Caco-2 (cell line): ENCODE measurements around the gene MMS22L. TPM values are rescaled to one million over a fixed set of nuclear protein-coding genes. Genes with fewer than 3 reads are reported as not detected.
"Not testable (repeated sequence)": the region's sequence is repeated elsewhere in the genome, so short reads cannot be mapped to it uniquely, and the experiment has no call there.

Experiments used
- BruUV-seq: library from RNA; stranded (reverse); fragments of 400-500 nt; replicated peaks from 2 replicates; lab custom pipeline; 2021; lab: Mats Ljungman, UMichigan
- CTCF ChIA-PET: fragments of 300-600 bp; sonication (Branson Sonifier 250); formaldehyde crosslinking; loops from one replicate; lab custom pipeline; 2022; ENCODE audit warnings: antibody characterized with exemption; lab: Charles Lee
- POLR2A ChIA-PET: fragments of 300-600 bp; sonication (Branson Sonifier 250); formaldehyde crosslinking; loops from one replicate; lab custom pipeline; 2022; ENCODE audit warnings: antibody characterized with exemption; lab: Charles Lee
- DNase-seq, 2 experiments: peaks; one replicate each; pipeline versions ENCODE4 v3.0.0 to v3.0.0-alpha.2; 2020 to 2022
- H3K27me3 ChIP-seq: replicated peaks from 2 replicates; pipeline ENCODE4 v1.6.0; 2011; ENCODE audit warnings: low read length; ENCODE audit not compliant: control insufficient read depth, insufficient read depth
- H3K36me3 ChIP-seq: 2 replicates; pipeline ENCODE4 v1.5.1; 2011; ENCODE audit warnings: low read length; ENCODE audit not compliant: control insufficient read depth, insufficient read depth
- H3K4me1 ChIP-seq: fragments of 250-450 bp; sonication (Bioruptor Pico); 2 replicates; pipeline ENCODE4 v1.5.1; 2020; ENCODE audit warnings: mild to moderate bottlenecking
- H3K4me3 ChIP-seq: 2 replicates; pipeline ENCODE4 v1.5.1; 2011; ENCODE audit warnings: low read depth, mild to moderate bottlenecking, control low read depth, low read length
- H3K9me3 ChIP-seq: fragments of 250-450 bp; sonication (Bioruptor Pico); 2 replicates; pipeline ENCODE4 v1.5.1; 2020; ENCODE audit warnings: mild to moderate bottlenecking, moderate library complexity
- H3K27ac Mint-ChIP-seq: one replicate; pipeline ENCODE4 v1.8.0; 2022; ENCODE audit warnings: mixed read lengths; ENCODE audit not compliant: unreplicated experiment
- H3K27me3 Mint-ChIP-seq: one replicate; pipeline ENCODE4 v1.8.0; 2022; ENCODE audit warnings: mixed read lengths; ENCODE audit not compliant: insufficient read depth, unreplicated experiment
- H3K36me3 Mint-ChIP-seq: one replicate; pipeline ENCODE4 v1.8.0; 2022; ENCODE audit warnings: mild to moderate bottlenecking, mixed read lengths; ENCODE audit not compliant: insufficient read depth, unreplicated experiment
- H3K4me1 Mint-ChIP-seq: one replicate; pipeline ENCODE4 v1.8.0; 2022; ENCODE audit warnings: low read depth, mixed read lengths; ENCODE audit not compliant: unreplicated experiment
- H3K4me3 Mint-ChIP-seq: one replicate; pipeline ENCODE4 v1.8.0; 2022; ENCODE audit warnings: mild to moderate bottlenecking, moderate library complexity, mixed read lengths; ENCODE audit not compliant: unreplicated experiment
- H3K9me3 Mint-ChIP-seq: one replicate; pipeline ENCODE4 v1.8.0; 2022; ENCODE audit warnings: mixed read lengths; ENCODE audit not compliant: unreplicated experiment
- intact Hi-C: fragments of 100-400 bp; cut with micrococcal nuclease; formaldehyde crosslinking; loops from one replicate; pipeline ENCODE4 v1.10.0; 2022; ENCODE audit not compliant: unreplicated experiment
- total RNA-seq: library from RNA; stranded (reverse); gene quantifications from 2 replicates; pipeline ENCODE4 v1.2.3, GENCODE V29; 2022
- TF ChIP-seq, protein P1 (sequence below), 2 experiments: fragments of 200-600 bp in 1 of 2; IDR thresholded peaks; 1 replicate in 1 of 2; 2 replicates in 1 of 2; pipeline versions ENCODE4 v1.5.1 to v1.8.0; 2011 to 2022; ENCODE audit warnings: antibody characterized with exemption in 1 of 2, control low read depth in 1 of 2, inconsistent platforms in 1 of 2, low read depth in 1 of 2, low read length in 1 of 2, mild to moderate bottlenecking in 1 of 2, moderate library complexity in 1 of 2; ENCODE audit not compliant: insufficient read depth in 1 of 2, severe bottlenecking in 1 of 2, unreplicated experiment in 1 of 2

MMS22L gene
- total RNA-seq, 1 experiment from 2014 or later, result 32.1 TPM

- Mint-ChIP-seq H3K36me3 (peaks cover 59% of the 10 kb centered on the region), H3K27me3 (no peaks in the 10 kb centered on the region), H3K9me3 (peaks cover 24% of the 10 kb centered on the region), H3K4me1 (no peaks in the 10 kb centered on the region), H3K27ac (no peak overlapping the region), H3K4me3 (no peak overlapping the region)
- Histone ChIP-seq H3K4me1 (no peaks in the 10 kb centered on the region), H3K36me3 (no peaks in the 10 kb centered on the region; the same call in 1 of the 2 replicates), H3K27me3 (no peaks in the 10 kb centered on the region), H3K4me3 (no peak overlapping the region), H3K9me3 (peaks cover 4% of the 10 kb centered on the region; the same call in 1 of the 2 replicates)
- no TSS peak for BruUV-seq
- POLR2A ChIA-PET, result no interaction called here
- CTCF ChIA-PET, result no interaction called here
- intact Hi-C loops, result no loop called here
- DNase-seq, result no peak
- TF ChIP-seq, protein P1, sequence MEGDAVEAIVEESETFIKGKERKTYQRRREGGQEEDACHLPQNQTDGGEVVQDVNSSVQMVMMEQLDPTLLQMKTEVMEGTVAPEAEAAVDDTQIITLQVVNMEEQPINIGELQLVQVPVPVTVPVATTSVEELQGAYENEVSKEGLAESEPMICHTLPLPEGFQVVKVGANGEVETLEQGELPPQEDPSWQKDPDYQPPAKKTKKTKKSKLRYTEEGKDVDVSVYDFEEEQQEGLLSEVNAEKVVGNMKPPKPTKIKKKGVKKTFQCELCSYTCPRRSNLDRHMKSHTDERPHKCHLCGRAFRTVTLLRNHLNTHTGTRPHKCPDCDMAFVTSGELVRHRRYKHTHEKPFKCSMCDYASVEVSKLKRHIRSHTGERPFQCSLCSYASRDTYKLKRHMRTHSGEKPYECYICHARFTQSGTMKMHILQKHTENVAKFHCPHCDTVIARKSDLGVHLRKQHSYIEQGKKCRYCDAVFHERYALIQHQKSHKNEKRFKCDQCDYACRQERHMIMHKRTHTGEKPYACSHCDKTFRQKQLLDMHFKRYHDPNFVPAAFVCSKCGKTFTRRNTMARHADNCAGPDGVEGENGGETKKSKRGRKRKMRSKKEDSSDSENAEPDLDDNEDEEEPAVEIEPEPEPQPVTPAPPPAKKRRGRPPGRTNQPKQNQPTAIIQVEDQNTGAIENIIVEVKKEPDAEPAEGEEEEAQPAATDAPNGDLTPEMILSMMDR (IDR thresholded peaks at IDR 0.05; ENCODE audit: insufficient read depth in 1 of 2, low read depth in 1 of 2, low read length in 1 of 2, severe bottlenecking in 1 of 2, unreplicated experiment in 1 of 2), result no peak
Observed at GRCh38 chr6:97160280-97160679, 122.7 kb downstream of the MMS22L start.

DNA sequence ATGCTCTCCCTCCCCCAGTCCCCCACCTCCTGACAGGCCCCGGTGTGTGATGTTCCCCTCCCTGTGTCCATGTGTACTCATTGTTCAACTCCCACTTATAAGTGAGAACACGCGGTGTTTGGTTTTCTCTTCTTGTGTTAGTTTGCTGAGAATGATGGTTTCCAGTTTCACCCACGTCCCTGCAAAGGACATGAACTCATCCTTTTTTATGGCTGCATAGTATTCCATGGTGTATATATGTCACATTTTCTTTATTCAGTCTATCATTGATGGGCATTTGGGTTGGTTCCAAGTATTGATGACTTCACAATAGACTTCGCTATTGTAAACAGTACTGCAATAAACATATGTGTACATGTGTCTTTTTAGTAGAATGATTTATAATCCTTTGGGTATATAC is 127.6 kb downstream of the MMS22L start:
- intact Hi-C loops, H3K27ac Mint-ChIP-seq, H3K4me3 ChIP-seq, H3K9me3 ChIP-seq, H3K4me1 ChIP-seq, POLR2A ChIA-PET, H3K4me1 Mint-ChIP-seq, DNase-seq, H3K27me3 Mint-ChIP-seq, H3K4me3 Mint-ChIP-seq, H3K36me3 ChIP-seq, H3K27me3 ChIP-seq, CTCF ChIA-PET, BruUV-seq: not testable (repeated sequence)
- H3K9me3 Mint-ChIP-seq, result peaks cover 16% of the 10 kb centered on the region
- H3K36me3 Mint-ChIP-seq, result peaks cover 42% of the 10 kb centered on the region

- H3K9me3 ChIP-seq, result no peaks in the 10 kb centered on the region
Observed at GRCh38 chr6:97154015-97154414, 129.0 kb downstream of the MMS22L start.

More at GRCh38 chr6:97154015-97154414, 129.0 kb downstream of the MMS22L start:
- ChIA-PET CTCF (no interaction called here), POLR2A (no interaction called here)
- Mint-ChIP-seq H3K36me3 (peaks cover 35% of the 10 kb centered on the region), H3K4me3 (no peak overlapping the region), H3K27me3 (no peaks in the 10 kb centered on the region), H3K9me3 (peaks cover 13% of the 10 kb centered on the region), H3K27ac (no peak overlapping the region), H3K4me1 (no peaks in the 10 kb centered on the region)
- Histone ChIP-seq H3K27me3 (no peaks in the 10 kb centered on the region), H3K4me3 (no peak overlapping the region), H3K4me1 (no peaks in the 10 kb centered on the region), H3K36me3 (no peaks in the 10 kb centered on the region)
- no TSS peak for BruUV-seq
- intact Hi-C loops, result no loop called here
- DNase-seq, result no peak
- TF ChIP-seq, protein P1 (IDR thresholded peaks at IDR 0.05; ENCODE audit: insufficient read depth in 1 of 2, low read depth in 1 of 2, low read length in 1 of 2, severe bottlenecking in 1 of 2, unreplicated experiment in 1 of 2), result no peak
